DMS53 treated with DMSO at 0.1 percent for 48 hours (cell line): ENCODE measurements around the gene CFLAR.
A peak's percentile ranks its signal among the peaks of the same experiment; 100 is the strongest.
"Not testable (repeated sequence)": the region's sequence is repeated elsewhere in the genome, so short reads cannot be mapped to it uniquely, and the experiment has no call there.

Source experiments
- DNase-seq: peaks from one replicate; lab custom pipeline; 2025; ENCODE audit not compliant: unreplicated experiment; lab: John Stamatoyannopoulos, UW

CFLAR gene

GRCh38 chr2:201144101-201145051, 28.4 kb downstream of the CFLAR start:
- DNase-seq = no peak

- DNase-seq = no peak
Measured at GRCh38 chr2:201148434-201148990, 32.5 kb downstream of the CFLAR start.

GRCh38 chr2:201149064-201149820, 33.3 kb downstream of the CFLAR start:
- DNase-seq = no peak

GRCh38 chr2:201149821-201150165, 33.8 kb downstream of the CFLAR start:
- not testable (repeated sequence) for DNase-seq

- DNase-seq = no peak
Measured at GRCh38 chr2:201150454-201151020, 34.6 kb downstream of the CFLAR start.

GRCh38 chr2:201151127-201151981, 35.4 kb downstream of the CFLAR start:
- DNase-seq = peak; percentile 83

GRCh38 chr2:201152517-201152916, 36.6 kb downstream of the CFLAR start:
- no peak for DNase-seq

GRCh38 chr2:201152999-201153815, 37.2 kb downstream of the CFLAR start:
- DNase-seq = no peak

GRCh38 chr2:201154615-201155399, 38.8 kb downstream of the CFLAR start:
- no peak for DNase-seq

- no peak for DNase-seq
Measured at GRCh38 chr2:201156036-201156435, 40.1 kb downstream of the CFLAR start.

GRCh38 chr2:201156640-201157039, 40.7 kb downstream of the CFLAR start:
- no peak for DNase-seq

GRCh38 chr2:201157694-201158093, 41.7 kb downstream of the CFLAR start:
- no peak for DNase-seq

- peak; percentile 83 for DNase-seq
Measured at GRCh38 chr2:201158111-201158929, 42.4 kb downstream of the CFLAR start.

GRCh38 chr2:201164166-201164565, 48.2 kb downstream of the CFLAR start:
- no peak for DNase-seq

GRCh38 chr2:201167546-201167945, 51.6 kb downstream of the CFLAR start:
- DNase-seq = no peak

GRCh38 chr2:201168496-201168895, 52.5 kb downstream of the CFLAR start:
- DNase-seq = not testable (repeated sequence)

GRCh38 chr2:201171259-201171814, 55.4 kb downstream of the CFLAR start:
- no peak for DNase-seq

GRCh38 chr2:201172279-201172678, 56.3 kb downstream of the CFLAR start:
- no peak for DNase-seq
